Stimulated activated memory B cell treated with anti-CD40 and anti-IgM and Interleukin-4, amounts not matched to agents 10 μg/mL and 1 μg/mL and 100 μg/mL, for 72 hours (primary cell): ENCODE measurements around the gene CASR.

ENCODE experiments used
- ATAC-seq: fragments of 150-1000 bp; cut with Tn5 transposase; 2 replicates; pipeline ENCODE4 v1.10.0; 2021
- H3K27ac Mint-ChIP-seq: one replicate; pipeline ENCODE4 v1.8.0; 2022; ENCODE audit warnings: mild to moderate bottlenecking, mixed read lengths
- H3K27me3 Mint-ChIP-seq: one replicate; pipeline ENCODE4 v1.8.0; 2022; ENCODE audit warnings: mixed read lengths
- H3K36me3 Mint-ChIP-seq: one replicate; pipeline ENCODE4 v1.8.0; 2022; ENCODE audit warnings: mixed read lengths
- H3K4me1 Mint-ChIP-seq: one replicate; pipeline ENCODE4 v1.8.0; 2022; ENCODE audit warnings: mixed read lengths
- H3K4me3 Mint-ChIP-seq: one replicate; pipeline ENCODE4 v1.8.0; 2022; ENCODE audit warnings: mild to moderate bottlenecking, moderate library complexity, mixed read lengths
- H3K9me3 Mint-ChIP-seq: one replicate; pipeline ENCODE4 v1.8.0; 2022; ENCODE audit warnings: mixed read lengths

CASR gene

GRCh38 chr3:122324871-122325323, 141.4 kb downstream of the CASR start, which contains the start of gene CSTA:
TSS of gene CSTA (plus strand) at chr3:122325248. CDS start at chr3:122325293, 45 bp downstream.
- Mint-ChIP-seq H3K27me3 (no peaks in the 10 kb centered on the region), H3K27ac (peak within 1 kb of the TSS; percentile 10), H3K4me1 (peaks cover 28% of the 10 kb centered on the region), H3K9me3 (no peaks in the 10 kb centered on the region), H3K36me3 (no peaks in the 10 kb centered on the region), H3K4me3 (no peak within 1 kb of the TSS)
- ATAC-seq: no peak

- Mint-ChIP-seq H3K27me3 (no peaks in the 10 kb centered on the region), H3K27ac (peak overlapping the region; percentile 10), H3K36me3 (no peaks in the 10 kb centered on the region), H3K4me1 (peaks cover 28% of the 10 kb centered on the region), H3K9me3 (no peaks in the 10 kb centered on the region), H3K4me3 (no peak overlapping the region)
- ATAC-seq: peak; percentile 50
These were observed 142.3 kb downstream of the CASR start for GRCh38 chr3:122325769-122326168.

- H3K9me3 Mint-ChIP-seq: no peaks in the 10 kb centered on the region
- peaks cover 14% of the 10 kb centered on the region for H3K27me3 Mint-ChIP-seq
These were observed 148.4 kb downstream of the CASR start for GRCh38 chr3:122331886-122332285.

GRCh38 chr3:122332551-122332950, 149.1 kb downstream of the CASR start:
- ATAC-seq: no peak
- no peak overlapping the region for H3K27ac Mint-ChIP-seq
- no peaks in the 10 kb centered on the region for H3K9me3 Mint-ChIP-seq
- H3K4me3 Mint-ChIP-seq: no peak overlapping the region
- H3K36me3 Mint-ChIP-seq: no peaks in the 10 kb centered on the region
- H3K4me1 Mint-ChIP-seq: peaks cover 6% of the 10 kb centered on the region
- peaks cover 14% of the 10 kb centered on the region for H3K27me3 Mint-ChIP-seq

More at GRCh38 chr3:122331886-122332285, 148.4 kb downstream of the CASR start:
- Mint-ChIP-seq H3K36me3 (no peaks in the 10 kb centered on the region), H3K4me3 (no peak overlapping the region), H3K4me1 (peaks cover 6% of the 10 kb centered on the region), H3K27ac (no peak overlapping the region)
- ATAC-seq: no peak
